HCT116 (cell line): ENCODE measurements around the gene ALX4. TPM values are rescaled to one million over a fixed set of nuclear protein-coding genes. Genes with fewer than 3 reads are reported as not detected.

ENCODE experiments used
- ATAC-seq: fragments of 200-7000 bp; cut with Tn5 transposase; 2 replicates; pipeline ENCODE4 v1.9.1; 2020; ENCODE audit warnings: mild to moderate bottlenecking, moderate library complexity
- BruUV-seq: library from RNA; stranded (reverse); fragments of 400-500 nt; replicated peaks from 2 replicates; lab custom pipeline; 2021; lab: Mats Ljungman, UMichigan
- CTCF ChIA-PET: fragments of 300-600 bp; sonication (Branson Sonifier 250); formaldehyde crosslinking; loops from one replicate; lab custom pipeline; 2021; ENCODE audit warnings: antibody characterized with exemption; lab: Charles Lee
- POLR2A ChIA-PET: fragments of 300-600, 350-600 bp; sonication (Branson Sonifier 250); formaldehyde crosslinking; loops from one replicate; lab custom pipeline; 2021; ENCODE audit warnings: antibody characterized with exemption; lab: Charles Lee
- RAD21 ChIA-PET, 2 experiments: fragments of 300-600 bp; sonication (Branson Sonifier 250); formaldehyde crosslinking; loops; one replicate each; lab custom pipeline; 2023; ENCODE audit warnings: low total read pairs in 2 of 2; ENCODE audit not compliant: uncharacterized antibody in 2 of 2, unreplicated experiment in 2 of 2, low non-redundant PET in 1 of 2; lab: Charles Lee
- DNase-seq: peaks from one replicate; pipeline ENCODE4 v3.0.0-alpha.2; 2010; ENCODE audit warnings: low read depth, low spot score
- H2AFZ ChIP-seq: fragments of 200-600 bp; shearing (Covaris generic), sonication (generic); 2 replicates; pipeline ENCODE4 v1.6.1; 2017; ENCODE audit warnings: low read depth, mixed run types, mixed read lengths, antibody characterized with exemption, low read length; ENCODE audit not compliant: poor library complexity, severe bottlenecking
- H3K27ac ChIP-seq: 2 replicates; pipeline ENCODE4 v1.5.1; 2012; ENCODE audit warnings: low read depth, low read length
- H3K27me3 ChIP-seq: fragments of 200-600 bp; sonication (generic); 2 replicates; pipeline ENCODE4 v1.6.1; 2016; ENCODE audit warnings: mixed run types, low read length, mixed read lengths; ENCODE audit not compliant: insufficient read depth
- H3K36me3 ChIP-seq, 2 experiments: fragments of 200-500 bp in 1 of 2; fragments of 200-600 bp in 1 of 2; sonication (Bioruptor generic) in 1 of 2; sonication (generic) in 1 of 2; 2 replicates each; pipeline versions ENCODE4 v1.5.1 to v1.6.1; 2014 to 2016; ENCODE audit warnings: low read length in 2 of 2, inconsistent platforms in 1 of 2, mixed read lengths in 1 of 2, mixed run types in 1 of 2; ENCODE audit not compliant: insufficient read depth in 2 of 2, control insufficient read depth in 1 of 2
- H3K4me1 ChIP-seq, 2 experiments: fragments of 200-600 bp in 1 of 2; sonication (generic) in 1 of 2; 2 replicates each; pipeline versions ENCODE4 v1.5.1 to v1.6.1; 2012 to 2017; ENCODE audit warnings: low read length in 2 of 2, inconsistent platforms in 1 of 2, mild to moderate bottlenecking in 1 of 2, mixed read lengths in 1 of 2, mixed run types in 1 of 2, moderate library complexity in 1 of 2; ENCODE audit not compliant: insufficient read depth in 2 of 2, control insufficient read depth in 1 of 2
- H3K4me2 ChIP-seq: fragments of 200-600 bp; sonication (generic); 2 replicates; pipeline ENCODE4 v1.6.1; 2017; ENCODE audit warnings: mixed run types, low read length, mixed read lengths
- H3K4me3 ChIP-seq, 2 experiments: fragments of 200-600 bp in 1 of 2; sonication (generic) in 1 of 2; replicated peaks in 1 of 2; 2 replicates each; pipeline ENCODE4 v1.5.1; 2011 to 2016; ENCODE audit warnings: low read length in 2 of 2, control low read depth in 1 of 2, low read depth in 1 of 2, mild to moderate bottlenecking in 1 of 2, mixed read lengths in 1 of 2, mixed run types in 1 of 2
- H3K79me2 ChIP-seq: fragments of 200-600 bp; sonication (generic); 2 replicates; pipeline ENCODE4 v1.6.1; 2017; ENCODE audit warnings: mild to moderate bottlenecking, mixed run types, low read length, moderate library complexity, mixed read lengths; ENCODE audit not compliant: insufficient read depth
- H3K9ac ChIP-seq: fragments of 200-600 bp; sonication (generic); 2 replicates; pipeline ENCODE4 v1.6.1; 2016; ENCODE audit warnings: low read length, mixed read lengths
- H3K9me2 ChIP-seq: fragments of 200-600 bp; sonication (generic), shearing (Covaris generic); 2 replicates; pipeline ENCODE4 v1.6.1; 2017; ENCODE audit warnings: mixed run types, mild to moderate bottlenecking, moderate library complexity; ENCODE audit not compliant: insufficient read depth
- H3K9me3 ChIP-seq, 2 experiments: fragments of 200-500 bp in 1 of 2; fragments of 200-600 bp in 1 of 2; sonication (Bioruptor generic) in 1 of 2; sonication (generic) in 1 of 2; 2 replicates each; pipeline ENCODE4 v1.6.1; 2014 to 2017; ENCODE audit warnings: low read length in 2 of 2, mixed read lengths in 2 of 2, inconsistent platforms in 1 of 2, low read depth in 1 of 2, mild to moderate bottlenecking in 1 of 2, mixed run types in 1 of 2, moderate library complexity in 1 of 2; ENCODE audit not compliant: control insufficient read depth in 1 of 2, insufficient read depth in 1 of 2
- H4K20me1 ChIP-seq: fragments of 200-600 bp; sonication (generic), shearing (Covaris generic); 2 replicates; pipeline ENCODE4 v1.6.1; 2017; ENCODE audit warnings: mixed run types, mild to moderate bottlenecking, moderate library complexity; ENCODE audit not compliant: insufficient read depth
- ATF3 ChIP-seq: IDR thresholded peaks from 2 replicates; pipeline ENCODE4 v1.6.1; 2012
- EGR1 ChIP-seq: IDR thresholded peaks from 2 replicates; pipeline ENCODE4 v1.6.1; 2012; ENCODE audit warnings: low read depth
- ELF1 ChIP-seq: IDR thresholded peaks from 2 replicates; pipeline ENCODE4 v1.6.1; 2012; ENCODE audit warnings: low read depth, borderline replicate concordance
- EZH2 ChIP-seq: fragments of 200-600 bp; sonication (generic); IDR thresholded peaks from 2 replicates; pipeline ENCODE4 v1.6.1; 2017; ENCODE audit warnings: antibody characterized with exemption, mixed run types
- EZH2phosphoT487 ChIP-seq: fragments of 200-600 bp; IDR thresholded peaks from 2 replicates; pipeline ENCODE4 v1.6.1; 2018; ENCODE audit warnings: antibody characterized with exemption, borderline replicate concordance
- FOSL1 ChIP-seq: IDR thresholded peaks from 2 replicates; pipeline ENCODE4 v1.6.1; 2012; ENCODE audit warnings: low read depth
- JUND ChIP-seq: IDR thresholded peaks from 2 replicates; pipeline ENCODE4 v1.6.1; 2012
- POLR2A ChIP-seq: IDR thresholded peaks from 2 replicates; pipeline ENCODE4 v1.7.0; 2011; ENCODE audit warnings: borderline replicate concordance; ENCODE audit not compliant: insufficient read depth, insufficient read length; ENCODE audit errors: extremely low read depth
- POLR2AphosphoS5 ChIP-seq: IDR thresholded peaks from 2 replicates; pipeline ENCODE4 v1.6.1; 2011; ENCODE audit warnings: mild to moderate bottlenecking, low read depth, low read length, moderate library complexity
- RAD21 ChIP-seq: IDR thresholded peaks from 2 replicates; pipeline ENCODE4 v1.6.1; 2012; ENCODE audit warnings: low read depth, mild to moderate bottlenecking
- SIN3A ChIP-seq: IDR thresholded peaks from 2 replicates; pipeline ENCODE4 v1.6.1; 2012; ENCODE audit warnings: low read depth
- SP1 ChIP-seq: IDR thresholded peaks from 2 replicates; pipeline ENCODE4 v1.6.1; 2012; ENCODE audit warnings: low read depth
- SRF ChIP-seq: IDR thresholded peaks from 2 replicates; pipeline ENCODE4 v1.6.1; 2012; ENCODE audit warnings: low read depth
- TCF7L2 ChIP-seq: IDR thresholded peaks from 2 replicates; pipeline ENCODE4 v1.7.0; 2011; ENCODE audit warnings: borderline replicate concordance, inconsistent platforms; ENCODE audit not compliant: insufficient read depth, insufficient read length; ENCODE audit errors: extremely low read depth
- intact Hi-C: fragments of 100-400 bp; cut with micrococcal nuclease; formaldehyde crosslinking; loops from 2 replicates; pipeline ENCODE4 v1.10.0; 2022
- total RNA-seq: library from RNA; stranded (reverse); gene quantifications from one replicate; pipeline ENCODE4 v1.2.1, GENCODE V29; 2021; ENCODE audit not compliant: unreplicated experiment

ALX4 gene
- total RNA-seq, 1 experiment from 2014 or later: not detected

GRCh38 chr11:44260081-44260480 lies 49.9 kb downstream of the ALX4 start (continued):
- TF ChIP-seq POLR2A (no peak), RAD21 (no peak), SIN3A (no peak), JUND (no peak), SRF (no peak), FOSL1 (no peak), EZH2 (no peak), SP1 (no peak), EGR1 (no peak), ELF1 (no peak), TCF7L2 (no peak), EZH2phosphoT487 (no peak), POLR2AphosphoS5 (no peak)

- Histone ChIP-seq H3K9ac (no peak overlapping the region), H3K4me3 (no peak overlapping the region), H3K27me3 (no peaks in the 10 kb centered on the region), H3K4me2 (no peak overlapping the region), H3K9me2 (no peaks in the 10 kb centered on the region), H3K79me2 (no peaks in the 10 kb centered on the region), H3K4me1 (no peaks in the 10 kb centered on the region), H3K9me3 (no peaks in the 10 kb centered on the region; a peak in 1 of 4 replicates), H4K20me1 (no peaks in the 10 kb centered on the region), H2AFZ (no peak overlapping the region), H3K27ac (no peak overlapping the region), H3K36me3 (no peaks in the 10 kb centered on the region)
- ATAC-seq (no peak), DNase-seq (no peak)
- intact Hi-C loops: no loop called here
- ChIA-PET CTCF (no interaction called here), RAD21 (no interaction called here), POLR2A (interaction anchor here (0.6 kb wide), 1 partner anchor 43 kb away, joined by 3 read pairs; no protein-coding TSS in a partner anchor)
- TF ChIP-seq POLR2AphosphoS5 (no peak), ATF3 (no peak)
- BruUV-seq: no TSS peak
Observed at GRCh38 chr11:44258839-44259420, 51.0 kb downstream of the ALX4 start.
